Kidney capillary endothelial cell (primary cell): ENCODE measurements around the gene CRTAC1.
"Not testable (repeated sequence)": the region's sequence is repeated elsewhere in the genome, so short reads cannot be mapped to it uniquely, and the experiment has no call there.

Experiments
- DNase-seq: peaks from one replicate; pipeline ENCODE4 v3.0.0-alpha.2; 2018; ENCODE audit warnings: low spot score

Gene CRTAC1

DNA sequence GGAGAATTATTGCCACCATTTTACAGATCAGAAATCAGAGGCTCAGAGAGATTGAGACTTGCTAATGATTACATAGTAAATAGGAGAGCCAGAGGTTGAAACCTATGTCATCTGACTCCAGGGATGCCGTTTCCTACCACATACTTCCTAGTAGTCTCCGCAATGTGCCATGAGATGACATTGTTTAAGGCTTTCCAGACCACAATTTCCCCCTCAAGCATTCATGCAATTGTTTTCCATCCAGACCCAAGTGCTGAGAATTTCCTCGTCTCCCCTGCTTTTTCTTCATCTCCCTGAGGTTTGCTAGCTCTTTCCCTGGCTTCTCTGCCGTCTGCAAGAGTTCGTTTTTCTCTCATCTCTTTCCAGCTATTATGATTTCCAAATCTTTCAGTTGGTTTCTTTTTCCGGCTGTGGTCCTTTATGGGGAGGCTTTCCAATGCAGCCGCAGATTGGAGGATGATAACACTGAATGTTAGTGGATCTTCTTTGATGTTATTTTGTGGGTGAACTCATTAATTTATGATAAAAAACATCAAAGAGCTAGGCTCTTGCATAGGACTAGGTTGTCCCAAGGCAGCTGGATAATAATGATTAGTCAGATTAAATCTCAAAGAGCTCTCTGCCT is 187.7 kb downstream of the CRTAC1 start:
- DNase-seq = no peak

DNA sequence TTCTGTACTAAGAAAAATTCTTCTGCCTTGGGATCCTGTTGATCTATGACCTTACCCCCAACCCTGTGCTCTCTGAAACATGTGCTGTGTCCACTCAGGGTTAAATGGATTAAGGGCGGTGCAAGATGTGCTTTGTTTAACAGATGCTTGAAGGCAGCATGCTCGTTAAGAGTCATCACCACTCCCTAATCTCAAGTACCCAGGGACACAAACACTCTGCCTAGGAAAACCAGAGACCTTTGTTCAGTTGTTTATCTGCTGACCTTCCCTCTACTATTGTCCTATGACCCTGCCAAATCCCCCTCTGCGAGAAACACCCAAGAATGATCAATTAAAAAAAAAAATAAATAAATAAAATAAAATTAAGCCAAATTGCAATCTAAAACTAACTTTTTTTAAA is 188.3 kb downstream of the CRTAC1 start:
- not testable (repeated sequence) for DNase-seq

DNA sequence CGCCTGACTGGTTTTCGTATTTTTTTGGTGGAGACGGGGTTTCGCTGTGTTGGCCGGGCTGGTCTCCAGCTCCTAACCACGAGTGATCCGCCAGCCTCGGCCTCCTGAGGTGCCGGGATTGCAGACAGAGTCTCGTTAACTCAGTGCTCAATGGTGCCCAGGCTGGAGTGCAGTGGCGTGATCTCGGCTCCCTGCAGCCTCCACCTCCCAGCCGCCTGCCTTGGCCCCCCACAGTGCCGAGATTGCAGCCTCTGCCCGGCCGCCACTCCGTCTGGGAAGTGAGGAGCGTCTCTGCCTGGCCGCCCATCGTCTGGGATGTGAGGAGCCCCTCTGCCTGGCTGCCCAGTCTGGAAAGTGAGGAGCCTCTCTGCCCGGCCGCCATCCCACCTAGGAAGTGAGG is 189.3 kb downstream of the CRTAC1 start:
- DNase-seq = not testable (repeated sequence)

GRCh38 chr10:97838091-97838490 is 192.3 kb downstream of the CRTAC1 start:
- DNase-seq = no peak

DNA sequence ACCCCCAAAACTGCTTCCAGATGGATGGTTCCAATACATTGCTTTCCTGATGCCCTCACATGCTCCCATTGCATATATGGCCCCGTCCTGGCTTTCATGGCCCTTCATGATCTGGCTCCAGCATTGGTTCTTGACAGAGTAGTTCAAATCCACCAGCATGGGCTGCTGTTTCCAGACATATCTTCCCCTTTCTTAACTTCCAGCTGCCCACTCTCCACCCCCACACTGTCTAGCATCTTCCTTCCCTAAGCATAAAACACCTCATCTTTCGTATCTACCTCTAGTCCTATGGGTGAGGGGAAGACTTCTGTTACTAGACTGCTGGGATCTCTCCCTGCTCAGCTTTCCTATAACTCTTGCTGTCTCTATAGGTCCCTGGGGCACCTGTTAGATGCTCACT is 194.0 kb downstream of the CRTAC1 start:
- no peak for DNase-seq

DNA sequence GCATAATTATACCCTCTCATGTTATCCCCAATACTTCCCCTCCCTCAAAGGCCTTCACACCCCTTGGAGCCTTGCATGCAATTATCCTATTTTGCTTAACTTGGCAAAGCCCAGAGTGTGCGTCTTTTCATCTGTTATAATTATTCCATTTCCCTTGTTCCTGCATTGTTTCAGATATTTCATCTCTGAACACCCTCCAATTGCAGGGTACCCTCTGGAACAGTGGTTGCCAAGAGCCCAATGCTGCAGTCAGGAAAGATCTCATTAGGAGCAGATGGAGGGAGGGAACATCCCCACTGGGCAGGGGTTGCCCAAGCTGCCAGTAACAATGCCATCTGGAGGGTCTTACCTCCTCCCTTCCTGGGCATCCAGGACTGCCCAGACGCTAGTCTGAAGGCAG is 199.2 kb downstream of the CRTAC1 start:
- no peak for DNase-seq

DNA sequence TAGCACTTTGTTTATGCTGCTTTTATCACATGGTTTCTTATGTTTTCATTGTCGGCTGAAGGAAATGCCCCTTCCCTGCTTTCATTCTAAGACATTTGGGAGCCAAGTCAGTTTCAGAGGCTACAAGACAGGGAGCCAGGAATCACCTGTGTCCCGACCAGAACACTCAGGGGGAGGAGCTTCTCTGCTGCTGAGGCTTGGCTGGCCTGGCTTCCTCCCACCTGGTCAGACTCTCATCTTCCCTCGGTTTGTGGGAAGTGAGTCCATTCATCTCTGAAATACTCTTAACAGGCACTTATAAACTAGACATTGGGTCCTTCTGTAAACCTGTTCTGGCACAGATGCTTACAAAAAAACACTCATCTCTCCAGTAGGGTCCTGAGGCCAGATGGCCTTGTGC is 200.4 kb downstream of the CRTAC1 start:
- DNase-seq = no peak

- no peak for DNase-seq
Measured at GRCh38 chr10:97828721-97829120, 201.7 kb downstream of the CRTAC1 start.

DNA sequence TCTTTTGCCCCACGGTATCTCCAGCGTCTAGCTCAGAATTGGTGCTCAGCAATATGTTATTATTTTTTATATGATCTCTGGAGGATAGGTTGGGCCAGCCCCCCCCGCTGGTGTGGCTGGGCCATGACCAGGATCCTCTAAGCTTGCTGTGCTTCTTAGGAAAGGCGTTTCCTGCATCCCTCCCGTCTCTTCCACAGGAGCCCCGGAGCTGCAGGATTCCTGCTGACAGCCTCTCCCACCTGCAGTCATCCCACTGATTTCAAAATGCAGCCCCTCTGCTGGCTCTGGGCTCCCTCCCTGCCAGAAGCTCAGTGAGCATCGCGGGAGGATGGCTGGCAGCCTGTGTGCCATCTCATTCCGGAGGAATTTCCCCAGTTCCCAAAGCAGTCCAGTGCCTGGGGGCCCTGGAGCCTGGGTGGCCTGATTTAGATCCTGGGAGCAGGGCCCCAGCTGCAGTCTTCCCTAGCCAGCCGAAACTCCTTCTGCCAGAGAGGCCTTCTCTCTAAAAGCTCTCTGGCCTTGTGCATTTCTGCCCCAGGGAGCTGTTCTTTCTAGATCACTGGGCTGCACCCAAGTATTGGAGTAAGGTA is 202.6 kb downstream of the CRTAC1 start:
- no peak for DNase-seq

DNA sequence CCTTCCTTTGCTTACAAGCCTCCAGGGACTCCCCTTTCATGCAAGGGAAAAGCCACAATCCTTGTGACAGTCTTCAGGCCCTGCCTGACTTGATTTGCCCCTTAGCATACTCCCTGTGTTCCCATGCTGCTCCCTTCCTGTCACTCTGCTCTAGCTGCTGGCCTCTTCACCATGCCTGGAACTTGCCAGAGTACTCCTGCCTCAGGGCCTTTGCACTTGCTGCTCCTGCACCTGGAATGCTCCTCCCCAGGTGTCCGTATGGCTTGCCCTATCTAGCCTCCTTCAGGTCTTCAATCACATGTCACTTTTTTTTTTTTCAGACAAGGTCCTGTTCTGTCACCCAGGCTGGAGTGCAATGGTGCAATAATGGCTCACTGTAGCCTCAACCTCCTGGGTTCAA is 203.5 kb downstream of the CRTAC1 start:
- no peak for DNase-seq

DNA sequence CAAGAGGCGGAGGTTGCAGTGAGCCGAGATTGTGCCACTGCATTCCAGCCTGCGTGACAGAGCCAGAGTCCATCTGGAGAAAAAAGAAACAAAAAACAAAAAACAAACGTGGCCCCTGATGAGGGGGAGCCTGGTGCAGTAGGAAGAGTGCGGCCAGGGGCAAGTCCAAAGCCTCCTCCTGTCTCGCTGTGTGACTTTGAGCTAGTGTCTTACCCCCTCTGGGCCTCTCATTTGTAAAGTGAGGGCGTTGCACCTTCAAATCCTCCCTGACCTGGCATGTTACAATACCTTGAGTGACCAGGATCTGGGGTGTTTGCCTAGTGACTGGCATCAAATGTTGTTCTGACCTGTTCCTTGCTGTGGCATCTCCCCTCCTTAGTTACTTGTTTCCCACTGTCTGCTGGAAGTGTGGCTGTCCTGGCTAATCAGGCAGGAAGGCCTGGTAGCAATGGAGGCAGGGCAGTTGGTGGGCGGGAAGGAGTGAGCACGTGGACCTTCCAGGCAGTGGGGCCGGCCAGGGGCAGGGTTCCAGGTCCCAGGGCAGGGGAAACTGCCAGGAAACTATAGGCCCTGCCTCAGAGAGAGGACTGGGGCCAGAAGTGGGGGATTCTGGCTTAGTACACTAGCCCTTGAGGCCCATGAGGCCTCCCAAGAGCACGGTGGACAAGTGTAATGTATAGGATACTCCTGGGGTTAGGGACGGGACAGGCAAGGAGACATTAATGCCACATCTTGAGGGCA is 205.2 kb downstream of the CRTAC1 start:
- no peak for DNase-seq

DNA sequence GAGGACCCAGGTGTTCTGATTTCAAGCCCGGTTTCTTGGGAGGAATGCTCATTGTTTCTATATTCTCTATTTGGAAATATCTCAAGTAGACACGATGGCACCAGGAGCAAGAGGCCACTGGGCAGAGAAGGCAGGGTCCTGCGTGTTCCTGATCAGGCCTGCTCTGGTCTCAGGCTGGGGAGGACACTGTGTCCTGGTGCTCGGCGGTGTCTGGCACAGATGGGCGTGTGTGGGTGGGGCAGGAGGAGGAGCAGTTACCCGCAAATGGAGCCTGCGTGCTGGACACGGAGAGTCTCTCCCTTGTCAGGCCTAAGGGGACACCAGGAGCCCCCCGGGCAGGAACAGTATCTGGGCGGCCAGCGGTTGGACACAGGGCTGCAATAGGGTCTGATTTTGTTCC is 206.7 kb downstream of the CRTAC1 start:
- DNase-seq = no peak

DNA sequence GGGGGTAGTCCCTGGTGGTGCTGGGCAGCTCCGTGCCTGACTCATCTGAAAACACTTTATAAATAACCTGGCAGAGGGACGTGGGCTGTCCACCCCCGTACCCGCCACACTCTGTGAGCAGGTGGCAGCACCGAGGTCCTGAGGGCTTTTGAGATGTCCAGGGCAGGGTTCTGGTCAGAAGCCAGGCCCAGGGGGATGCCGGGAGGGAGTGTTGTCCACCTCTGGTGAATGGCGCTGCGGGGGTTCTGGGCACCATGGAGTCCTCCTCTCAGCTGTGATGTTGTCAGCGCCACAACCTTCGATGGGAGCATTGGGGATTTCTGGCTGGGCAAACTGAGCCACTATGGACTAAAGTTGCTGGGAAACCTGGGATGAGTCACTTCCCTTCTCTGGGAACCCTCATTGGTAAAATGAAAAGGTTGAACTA is 208.1 kb downstream of the CRTAC1 start:
- DNase-seq = no peak

DNA sequence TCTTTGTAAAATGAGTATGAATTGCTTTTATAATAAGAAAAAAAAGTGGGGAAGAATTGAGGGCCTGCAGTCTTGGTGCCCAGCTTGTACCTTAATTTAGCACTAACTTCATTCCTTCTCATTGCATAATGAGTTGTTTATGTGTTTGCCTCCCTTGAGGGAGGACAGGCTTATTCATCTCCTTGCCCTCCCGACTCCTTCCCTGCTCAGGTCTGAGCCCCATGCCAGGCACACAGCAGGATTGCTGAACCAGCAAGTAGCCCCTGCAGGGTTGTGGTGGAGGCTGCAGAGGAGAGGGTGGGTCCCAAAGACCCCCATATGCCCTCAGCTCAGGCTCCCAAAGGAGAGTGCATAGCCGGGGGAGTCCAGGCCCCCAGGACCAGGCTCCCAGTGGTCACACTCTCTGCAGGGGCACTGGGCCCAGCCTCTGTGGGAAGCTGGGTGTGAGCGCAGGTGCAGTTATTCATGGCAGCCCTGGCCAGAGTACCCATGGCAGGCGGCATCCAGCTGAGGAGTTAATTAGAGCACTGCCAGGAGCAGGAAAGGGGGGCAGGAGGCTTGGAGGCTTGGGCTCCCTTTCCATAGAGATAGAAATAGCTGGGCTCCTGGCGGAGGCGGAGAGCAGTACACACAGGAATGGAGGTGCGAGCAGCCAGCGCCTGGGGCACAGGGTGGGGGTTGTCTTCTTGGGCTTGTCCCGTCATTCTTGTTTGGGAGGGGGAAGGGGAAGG is 208.9 kb downstream of the CRTAC1 start:
- no peak for DNase-seq

DNA sequence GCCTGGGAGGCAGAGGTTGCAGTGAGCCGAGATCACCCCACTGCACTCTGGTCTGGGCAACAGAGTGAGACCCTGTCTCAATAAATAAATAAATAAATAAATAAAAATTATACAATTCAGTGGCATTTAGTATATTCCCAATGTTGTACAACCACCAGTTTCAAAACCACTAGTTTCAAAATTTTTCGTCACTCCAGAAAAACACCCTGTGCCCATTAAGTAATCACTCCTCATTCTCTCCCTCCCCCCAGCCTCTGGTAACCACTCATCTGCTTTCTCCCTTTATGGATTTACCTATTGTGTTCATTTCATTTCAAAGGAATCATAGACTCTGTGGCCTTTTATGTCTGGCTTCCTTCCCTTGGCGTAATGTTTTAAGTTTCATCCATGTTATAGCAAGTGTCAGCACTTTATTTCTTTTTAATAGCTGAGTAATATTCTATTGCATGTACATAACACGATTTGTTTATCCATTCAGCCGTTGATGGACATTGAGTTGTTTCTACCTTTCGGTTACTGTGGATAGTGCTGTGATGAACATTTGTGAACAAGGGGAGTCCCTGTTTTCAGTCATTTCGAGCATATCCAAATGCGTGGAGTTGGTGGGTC is 210.2 kb downstream of the CRTAC1 start:
- DNase-seq = no peak

DNA sequence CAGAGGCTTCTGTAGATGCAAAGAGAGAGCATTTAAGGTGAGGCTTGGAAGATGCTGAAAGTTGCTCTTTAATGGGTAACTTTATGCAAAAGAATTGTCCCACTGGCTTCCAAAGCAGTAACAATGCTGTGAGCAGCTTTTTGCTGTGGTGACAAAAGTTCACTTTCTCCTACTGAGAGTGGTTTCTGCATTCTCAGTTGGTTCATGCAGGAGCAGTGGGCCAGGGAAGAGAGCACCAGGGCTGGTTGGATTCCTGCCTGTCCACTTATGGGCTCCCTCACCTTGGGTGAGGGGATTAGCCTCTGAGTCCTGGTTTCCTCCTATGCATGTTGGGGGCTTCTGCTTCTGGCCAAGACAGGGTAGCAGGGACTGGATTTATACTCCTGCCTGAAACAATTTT is 211.8 kb downstream of the CRTAC1 start:
- no peak for DNase-seq

- no peak for DNase-seq
Measured at GRCh38 chr10:97816609-97817008, 213.8 kb downstream of the CRTAC1 start.
